ENCODE measurements around the gene SLC6A9.

DNA sequence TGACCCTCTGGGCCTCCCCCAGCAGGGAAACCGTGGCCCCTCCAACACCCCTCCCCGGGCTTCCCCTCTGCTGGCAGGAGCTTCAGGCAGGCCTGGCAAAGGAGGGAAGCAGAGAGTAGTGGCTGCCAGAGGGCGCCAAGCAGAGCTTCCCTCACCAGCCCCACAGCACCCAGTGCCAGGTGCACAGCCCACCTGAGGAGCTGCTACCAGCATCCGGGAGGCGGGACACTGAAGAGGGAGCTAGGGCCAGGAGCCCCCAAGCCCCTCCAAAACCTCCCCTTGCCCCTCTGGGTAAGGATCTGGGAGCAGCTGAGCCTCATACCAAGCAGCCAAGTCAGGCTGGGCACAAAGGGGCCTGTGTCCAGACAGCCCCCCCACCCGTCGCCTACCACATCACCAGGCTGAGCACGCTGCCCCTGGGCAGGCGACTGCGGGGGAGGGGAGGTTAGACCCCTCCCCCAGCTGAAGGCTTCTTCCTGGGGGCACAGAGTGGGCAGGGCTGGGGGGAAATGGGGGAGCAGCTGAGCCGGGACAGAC is 20.3 kb downstream of the SLC6A9 start:
- TF ChIP-seq RAD21 (IDR thresholded peaks at IDR 0.05), result no peak
- TF ChIP-seq, protein P1, sequence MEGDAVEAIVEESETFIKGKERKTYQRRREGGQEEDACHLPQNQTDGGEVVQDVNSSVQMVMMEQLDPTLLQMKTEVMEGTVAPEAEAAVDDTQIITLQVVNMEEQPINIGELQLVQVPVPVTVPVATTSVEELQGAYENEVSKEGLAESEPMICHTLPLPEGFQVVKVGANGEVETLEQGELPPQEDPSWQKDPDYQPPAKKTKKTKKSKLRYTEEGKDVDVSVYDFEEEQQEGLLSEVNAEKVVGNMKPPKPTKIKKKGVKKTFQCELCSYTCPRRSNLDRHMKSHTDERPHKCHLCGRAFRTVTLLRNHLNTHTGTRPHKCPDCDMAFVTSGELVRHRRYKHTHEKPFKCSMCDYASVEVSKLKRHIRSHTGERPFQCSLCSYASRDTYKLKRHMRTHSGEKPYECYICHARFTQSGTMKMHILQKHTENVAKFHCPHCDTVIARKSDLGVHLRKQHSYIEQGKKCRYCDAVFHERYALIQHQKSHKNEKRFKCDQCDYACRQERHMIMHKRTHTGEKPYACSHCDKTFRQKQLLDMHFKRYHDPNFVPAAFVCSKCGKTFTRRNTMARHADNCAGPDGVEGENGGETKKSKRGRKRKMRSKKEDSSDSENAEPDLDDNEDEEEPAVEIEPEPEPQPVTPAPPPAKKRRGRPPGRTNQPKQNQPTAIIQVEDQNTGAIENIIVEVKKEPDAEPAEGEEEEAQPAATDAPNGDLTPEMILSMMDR (IDR thresholded peaks at IDR 0.05; ENCODE audit: low read depth, low read length, missing input control), result no peak
- no peak for TF ChIP-seq RXRA (IDR thresholded peaks at IDR 0.05)
- TF ChIP-seq, protein P2, sequence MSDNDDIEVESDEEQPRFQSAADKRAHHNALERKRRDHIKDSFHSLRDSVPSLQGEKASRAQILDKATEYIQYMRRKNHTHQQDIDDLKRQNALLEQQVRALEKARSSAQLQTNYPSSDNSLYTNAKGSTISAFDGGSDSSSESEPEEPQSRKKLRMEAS (IDR thresholded peaks at IDR 0.05), result no peak
- no peak for TF ChIP-seq SP1 (IDR thresholded peaks at IDR 0.05)
- TF ChIP-seq, protein P3, sequence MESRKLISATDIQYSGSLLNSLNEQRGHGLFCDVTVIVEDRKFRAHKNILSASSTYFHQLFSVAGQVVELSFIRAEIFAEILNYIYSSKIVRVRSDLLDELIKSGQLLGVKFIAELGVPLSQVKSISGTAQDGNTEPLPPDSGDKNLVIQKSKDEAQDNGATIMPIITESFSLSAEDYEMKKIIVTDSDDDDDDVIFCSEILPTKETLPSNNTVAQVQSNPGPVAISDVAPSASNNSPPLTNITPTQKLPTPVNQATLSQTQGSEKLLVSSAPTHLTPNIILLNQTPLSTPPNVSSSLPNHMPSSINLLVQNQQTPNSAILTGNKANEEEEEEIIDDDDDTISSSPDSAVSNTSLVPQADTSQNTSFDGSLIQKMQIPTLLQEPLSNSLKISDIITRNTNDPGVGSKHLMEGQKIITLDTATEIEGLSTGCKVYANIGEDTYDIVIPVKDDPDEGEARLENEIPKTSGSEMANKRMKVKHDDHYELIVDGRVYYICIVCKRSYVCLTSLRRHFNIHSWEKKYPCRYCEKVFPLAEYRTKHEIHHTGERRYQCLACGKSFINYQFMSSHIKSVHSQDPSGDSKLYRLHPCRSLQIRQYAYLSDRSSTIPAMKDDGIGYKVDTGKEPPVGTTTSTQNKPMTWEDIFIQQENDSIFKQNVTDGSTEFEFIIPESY (IDR thresholded peaks at IDR 0.05), result no peak
- no peak for TF ChIP-seq YY1 (IDR thresholded peaks at IDR 0.05)
- no peak for TF ChIP-seq JUND (IDR thresholded peaks at IDR 0.05)
- no peak for TF ChIP-seq EGR1 (IDR thresholded peaks at IDR 0.05; ENCODE audit: low read depth in 2 of 2)
- no peak for TF ChIP-seq HNF4A (conservative IDR thresholded peaks at IDR 0.05)
- no peak for TF ChIP-seq GABPA (IDR thresholded peaks at IDR 0.05 in 1 of 2, conservative IDR thresholded peaks at IDR 0.05 in 1 of 2)
- no peak for TF ChIP-seq TAF1 (conservative IDR thresholded peaks at IDR 0.05)
- TF ChIP-seq, protein P4, sequence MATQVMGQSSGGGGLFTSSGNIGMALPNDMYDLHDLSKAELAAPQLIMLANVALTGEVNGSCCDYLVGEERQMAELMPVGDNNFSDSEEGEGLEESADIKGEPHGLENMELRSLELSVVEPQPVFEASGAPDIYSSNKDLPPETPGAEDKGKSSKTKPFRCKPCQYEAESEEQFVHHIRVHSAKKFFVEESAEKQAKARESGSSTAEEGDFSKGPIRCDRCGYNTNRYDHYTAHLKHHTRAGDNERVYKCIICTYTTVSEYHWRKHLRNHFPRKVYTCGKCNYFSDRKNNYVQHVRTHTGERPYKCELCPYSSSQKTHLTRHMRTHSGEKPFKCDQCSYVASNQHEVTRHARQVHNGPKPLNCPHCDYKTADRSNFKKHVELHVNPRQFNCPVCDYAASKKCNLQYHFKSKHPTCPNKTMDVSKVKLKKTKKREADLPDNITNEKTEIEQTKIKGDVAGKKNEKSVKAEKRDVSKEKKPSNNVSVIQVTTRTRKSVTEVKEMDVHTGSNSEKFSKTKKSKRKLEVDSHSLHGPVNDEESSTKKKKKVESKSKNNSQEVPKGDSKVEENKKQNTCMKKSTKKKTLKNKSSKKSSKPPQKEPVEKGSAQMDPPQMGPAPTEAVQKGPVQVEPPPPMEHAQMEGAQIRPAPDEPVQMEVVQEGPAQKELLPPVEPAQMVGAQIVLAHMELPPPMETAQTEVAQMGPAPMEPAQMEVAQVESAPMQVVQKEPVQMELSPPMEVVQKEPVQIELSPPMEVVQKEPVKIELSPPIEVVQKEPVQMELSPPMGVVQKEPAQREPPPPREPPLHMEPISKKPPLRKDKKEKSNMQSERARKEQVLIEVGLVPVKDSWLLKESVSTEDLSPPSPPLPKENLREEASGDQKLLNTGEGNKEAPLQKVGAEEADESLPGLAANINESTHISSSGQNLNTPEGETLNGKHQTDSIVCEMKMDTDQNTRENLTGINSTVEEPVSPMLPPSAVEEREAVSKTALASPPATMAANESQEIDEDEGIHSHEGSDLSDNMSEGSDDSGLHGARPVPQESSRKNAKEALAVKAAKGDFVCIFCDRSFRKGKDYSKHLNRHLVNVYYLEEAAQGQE (IDR thresholded peaks at IDR 0.05), result no peak
- TF ChIP-seq, protein P5, sequence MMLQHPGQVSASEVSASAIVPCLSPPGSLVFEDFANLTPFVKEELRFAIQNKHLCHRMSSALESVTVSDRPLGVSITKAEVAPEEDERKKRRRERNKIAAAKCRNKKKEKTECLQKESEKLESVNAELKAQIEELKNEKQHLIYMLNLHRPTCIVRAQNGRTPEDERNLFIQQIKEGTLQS (IDR thresholded peaks at IDR 0.05), result no peak

Data from liver (tissue), 3 donors.